ENCODE data around the gene ATP1B1.

Gene ATP1B1

GRCh38 chr1:169143346-169143745, 36.9 kb downstream of the ATP1B1 start (continued):
- TF ChIP-seq ZNF148 (tag by site-specific recombination; IDR thresholded peaks at IDR 0.05; ENCODE audit: borderline replicate concordance) (no peak), ZNF792 (tag by site-specific recombination; IDR thresholded peaks at IDR 0.05) (no peak), ZNF157 (tag by site-specific recombination; IDR thresholded peaks at IDR 0.05) (no peak), ZNF140 (tag by site-specific recombination; IDR thresholded peaks at IDR 0.05) (no peak)

DNA sequence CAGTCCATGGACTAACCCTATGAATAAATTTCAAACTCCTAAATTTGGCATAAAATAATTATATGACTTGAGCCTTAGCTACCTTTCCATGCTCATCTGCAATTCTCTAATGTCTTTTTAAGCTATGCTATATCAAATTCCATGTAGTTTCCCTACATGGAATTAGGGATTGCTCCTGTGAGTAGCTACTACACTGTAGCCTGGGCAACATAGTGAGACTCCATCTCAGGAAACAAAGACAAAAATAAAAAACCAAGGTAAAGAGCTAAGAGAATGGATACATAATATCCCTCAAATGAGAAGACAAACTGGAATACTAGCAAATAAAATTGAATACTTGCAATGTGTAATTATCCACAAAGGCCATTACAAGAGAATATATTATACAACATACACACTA, 37.5 kb downstream of the ATP1B1 start:
- CTCF ChIA-PET = no interaction called here
- POLR2A ChIA-PET = no interaction called here
- H3K9me3 ChIP-seq (ENCODE audit: control insufficient read depth, insufficient read depth, low read depth, low read length) = no peaks in the 10 kb centered on the region
- TF ChIP-seq ZNF501 (tag by site-specific recombination; IDR thresholded peaks at IDR 0.05) (no peak), ZNF23 (tag by site-specific recombination; IDR thresholded peaks at IDR 0.05; ENCODE audit: borderline replicate concordance) (no peak), WT1 (tag by site-specific recombination; IDR thresholded peaks at IDR 0.05) (no peak), ZNF473 (tag by site-specific recombination; IDR thresholded peaks at IDR 0.05) (no peak), SETDB1 (IDR thresholded peaks at IDR 0.05; ENCODE audit: insufficient read length, low read length) (no peak), ZNF747 (tag by site-specific recombination; IDR thresholded peaks at IDR 0.05) (no peak), ZBTB21 (tag by site-specific recombination; IDR thresholded peaks at IDR 0.05) (no peak)
- TF ChIP-seq, protein P1, sequence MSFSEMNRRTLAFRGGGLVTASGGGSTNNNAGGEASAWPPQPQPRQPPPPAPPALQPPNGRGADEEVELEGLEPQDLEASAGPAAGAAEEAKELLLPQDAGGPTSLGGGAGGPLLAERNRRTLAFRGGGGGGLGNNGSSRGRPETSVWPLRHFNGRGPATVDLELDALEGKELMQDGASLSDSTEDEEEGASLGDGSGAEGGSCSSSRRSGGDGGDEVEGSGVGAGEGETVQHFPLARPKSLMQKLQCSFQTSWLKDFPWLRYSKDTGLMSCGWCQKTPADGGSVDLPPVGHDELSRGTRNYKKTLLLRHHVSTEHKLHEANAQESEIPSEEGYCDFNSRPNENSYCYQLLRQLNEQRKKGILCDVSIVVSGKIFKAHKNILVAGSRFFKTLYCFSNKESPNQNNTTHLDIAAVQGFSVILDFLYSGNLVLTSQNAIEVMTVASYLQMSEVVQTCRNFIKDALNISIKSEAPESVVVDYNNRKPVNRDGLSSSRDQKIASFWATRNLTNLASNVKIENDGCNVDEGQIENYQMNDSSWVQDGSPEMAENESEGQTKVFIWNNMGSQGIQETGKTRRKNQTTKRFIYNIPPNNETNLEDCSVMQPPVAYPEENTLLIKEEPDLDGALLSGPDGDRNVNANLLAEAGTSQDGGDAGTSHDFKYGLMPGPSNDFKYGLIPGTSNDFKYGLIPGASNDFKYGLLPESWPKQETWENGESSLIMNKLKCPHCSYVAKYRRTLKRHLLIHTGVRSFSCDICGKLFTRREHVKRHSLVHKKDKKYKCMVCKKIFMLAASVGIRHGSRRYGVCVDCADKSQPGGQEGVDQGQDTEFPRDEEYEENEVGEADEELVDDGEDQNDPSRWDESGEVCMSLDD (tag by site-specific recombination; IDR thresholded peaks at IDR 0.05) = no peak
- TF ChIP-seq, protein P2, sequence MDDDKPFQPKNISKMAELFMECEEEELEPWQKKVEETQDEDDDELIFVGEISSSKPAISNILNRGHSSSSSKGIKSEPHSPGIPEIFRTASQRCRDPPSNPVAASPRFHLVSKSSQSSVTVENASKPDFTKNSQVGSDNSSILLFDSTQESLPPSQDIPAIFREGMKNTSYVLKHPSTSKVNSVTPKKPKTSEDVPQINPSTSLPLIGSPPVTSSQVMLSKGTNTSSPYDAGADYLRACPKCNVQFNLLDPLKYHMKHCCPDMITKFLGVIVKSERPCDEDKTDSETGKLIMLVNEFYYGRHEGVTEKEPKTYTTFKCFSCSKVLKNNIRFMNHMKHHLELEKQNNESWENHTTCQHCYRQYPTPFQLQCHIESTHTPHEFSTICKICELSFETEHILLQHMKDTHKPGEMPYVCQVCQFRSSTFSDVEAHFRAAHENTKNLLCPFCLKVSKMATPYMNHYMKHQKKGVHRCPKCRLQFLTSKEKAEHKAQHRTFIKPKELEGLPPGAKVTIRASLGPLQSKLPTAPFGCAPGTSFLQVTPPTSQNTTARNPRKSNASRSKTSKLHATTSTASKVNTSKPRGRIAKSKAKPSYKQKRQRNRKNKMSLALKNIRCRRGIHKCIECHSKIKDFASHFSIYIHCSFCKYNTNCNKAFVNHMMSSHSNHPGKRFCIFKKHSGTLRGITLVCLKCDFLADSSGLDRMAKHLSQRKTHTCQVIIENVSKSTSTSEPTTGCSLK (tag by site-specific recombination; IDR thresholded peaks at IDR 0.05) = no peak
- no peaks in the 10 kb centered on the region for H3K4me1 ChIP-seq (ENCODE audit: control insufficient read depth, insufficient read depth, low read length)
- H3K4me3 ChIP-seq (ENCODE audit: low read depth, low read length) = no peak overlapping the region
- H3K36me3 ChIP-seq (ENCODE audit: control insufficient read depth in 2 of 2, insufficient read depth in 1 of 2, low read length in 2 of 2) = no peaks in the 10 kb centered on the region
- no peak overlapping the region for H3K27ac ChIP-seq (ENCODE audit: extremely low read depth, low read depth, low read length)

- no peaks in the 10 kb centered on the region for H3K36me3 ChIP-seq (ENCODE audit: control insufficient read depth in 2 of 2, insufficient read depth in 1 of 2, low read length in 2 of 2)
- H3K4me1 ChIP-seq (ENCODE audit: control insufficient read depth, insufficient read depth, low read length) = no peaks in the 10 kb centered on the region
- ChIA-PET POLR2A (no interaction called here), CTCF (interaction anchor here (0.6 kb wide), 1 partner anchor 360 kb away, joined by 3 read pairs; no protein-coding TSS in a partner anchor)
- H3K4me3 ChIP-seq (ENCODE audit: low read depth, low read length) = no peak overlapping the region
- no peaks in the 10 kb centered on the region for H3K9me3 ChIP-seq (ENCODE audit: control insufficient read depth, insufficient read depth, low read depth, low read length)
- no peak overlapping the region for H3K27ac ChIP-seq (ENCODE audit: extremely low read depth, low read depth, low read length)
- TF ChIP-seq ELK4 (IDR thresholded peaks at IDR 0.05; ENCODE audit: borderline replicate concordance, low read depth, low read length) = no peak
- no peak for TF ChIP-seq ZNF366 (tag by site-specific recombination; conservative IDR thresholded peaks at IDR 0.05)
- TF ChIP-seq, protein P3, sequence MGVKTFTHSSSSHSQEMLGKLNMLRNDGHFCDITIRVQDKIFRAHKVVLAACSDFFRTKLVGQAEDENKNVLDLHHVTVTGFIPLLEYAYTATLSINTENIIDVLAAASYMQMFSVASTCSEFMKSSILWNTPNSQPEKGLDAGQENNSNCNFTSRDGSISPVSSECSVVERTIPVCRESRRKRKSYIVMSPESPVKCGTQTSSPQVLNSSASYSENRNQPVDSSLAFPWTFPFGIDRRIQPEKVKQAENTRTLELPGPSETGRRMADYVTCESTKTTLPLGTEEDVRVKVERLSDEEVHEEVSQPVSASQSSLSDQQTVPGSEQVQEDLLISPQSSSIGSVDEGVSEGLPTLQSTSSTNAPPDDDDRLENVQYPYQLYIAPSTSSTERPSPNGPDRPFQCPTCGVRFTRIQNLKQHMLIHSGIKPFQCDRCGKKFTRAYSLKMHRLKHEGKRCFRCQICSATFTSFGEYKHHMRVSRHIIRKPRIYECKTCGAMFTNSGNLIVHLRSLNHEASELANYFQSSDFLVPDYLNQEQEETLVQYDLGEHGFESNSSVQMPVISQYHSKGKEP (tag by site-specific recombination; IDR thresholded peaks at IDR 0.05) = no peak
- no peak for TF ChIP-seq BCL11B (tag by site-specific recombination; IDR thresholded peaks at IDR 0.05; ENCODE audit: low read depth)
- TF ChIP-seq ZEB2 (tag by site-specific recombination; IDR thresholded peaks at IDR 0.05) = no peak
- TF ChIP-seq, protein P4, sequence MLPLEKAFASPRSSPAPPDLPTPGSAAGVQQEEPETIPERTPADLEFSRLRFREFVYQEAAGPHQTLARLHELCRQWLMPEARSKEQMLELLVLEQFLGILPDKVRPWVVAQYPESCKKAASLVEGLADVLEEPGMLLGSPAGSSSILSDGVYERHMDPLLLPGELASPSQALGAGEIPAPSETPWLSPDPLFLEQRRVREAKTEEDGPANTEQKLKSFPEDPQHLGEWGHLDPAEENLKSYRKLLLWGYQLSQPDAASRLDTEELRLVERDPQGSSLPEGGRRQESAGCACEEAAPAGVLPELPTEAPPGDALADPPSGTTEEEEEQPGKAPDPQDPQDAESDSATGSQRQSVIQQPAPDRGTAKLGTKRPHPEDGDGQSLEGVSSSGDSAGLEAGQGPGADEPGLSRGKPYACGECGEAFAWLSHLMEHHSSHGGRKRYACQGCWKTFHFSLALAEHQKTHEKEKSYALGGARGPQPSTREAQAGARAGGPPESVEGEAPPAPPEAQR (tag by site-specific recombination; IDR thresholded peaks at IDR 0.05) = no peak
- no peak for TF ChIP-seq ZNF621 (tag by site-specific recombination; IDR thresholded peaks at IDR 0.05)
- TF ChIP-seq ZNF211 (tag by site-specific recombination; IDR thresholded peaks at IDR 0.05; ENCODE audit: low read depth) = no peak
- no peak for TF ChIP-seq ZBTB1 (tag by site-specific recombination; IDR thresholded peaks at IDR 0.05)
These were observed 38.6 kb downstream of the ATP1B1 start for GRCh38 chr1:169144941-169145626.
